ENCODE results near the gene INO80E.

Gene INO80E

DNA sequence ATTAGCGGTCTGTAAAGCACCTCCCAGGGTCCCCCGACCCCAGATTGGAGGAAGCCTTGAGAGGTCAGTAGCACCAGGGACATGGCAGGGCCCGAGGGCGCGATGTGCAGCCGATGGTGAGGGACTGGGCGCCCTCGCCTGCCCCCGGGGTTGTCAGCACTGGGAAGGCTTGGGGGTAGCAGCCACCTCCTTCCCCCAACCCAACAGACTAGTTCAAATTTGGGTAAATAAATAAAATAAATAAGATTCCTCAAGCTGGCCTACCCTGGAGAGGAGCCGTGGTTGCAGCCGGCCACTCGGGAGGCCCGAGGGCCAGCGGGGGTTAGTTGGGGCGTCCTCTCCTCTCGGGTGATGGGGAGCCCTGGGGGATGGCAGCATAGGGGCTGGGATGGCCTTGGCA lies 28.4 kb downstream of the INO80E start:
- ATAC-seq, result no peak
- TF ChIP-seq ISL1 (CRISPR knock-in tag; IDR thresholded peaks at IDR 0.05) (no peak), ESRRG (CRISPR knock-in tag; IDR thresholded peaks at IDR 0.05) (no peak), ZNF565 (CRISPR knock-in tag; conservative IDR thresholded peaks at IDR 0.05; ENCODE audit: low read depth) (no peak), RARB (CRISPR knock-in tag; IDR thresholded peaks at IDR 0.05) (no peak)
- TF ChIP-seq, protein P1, sequence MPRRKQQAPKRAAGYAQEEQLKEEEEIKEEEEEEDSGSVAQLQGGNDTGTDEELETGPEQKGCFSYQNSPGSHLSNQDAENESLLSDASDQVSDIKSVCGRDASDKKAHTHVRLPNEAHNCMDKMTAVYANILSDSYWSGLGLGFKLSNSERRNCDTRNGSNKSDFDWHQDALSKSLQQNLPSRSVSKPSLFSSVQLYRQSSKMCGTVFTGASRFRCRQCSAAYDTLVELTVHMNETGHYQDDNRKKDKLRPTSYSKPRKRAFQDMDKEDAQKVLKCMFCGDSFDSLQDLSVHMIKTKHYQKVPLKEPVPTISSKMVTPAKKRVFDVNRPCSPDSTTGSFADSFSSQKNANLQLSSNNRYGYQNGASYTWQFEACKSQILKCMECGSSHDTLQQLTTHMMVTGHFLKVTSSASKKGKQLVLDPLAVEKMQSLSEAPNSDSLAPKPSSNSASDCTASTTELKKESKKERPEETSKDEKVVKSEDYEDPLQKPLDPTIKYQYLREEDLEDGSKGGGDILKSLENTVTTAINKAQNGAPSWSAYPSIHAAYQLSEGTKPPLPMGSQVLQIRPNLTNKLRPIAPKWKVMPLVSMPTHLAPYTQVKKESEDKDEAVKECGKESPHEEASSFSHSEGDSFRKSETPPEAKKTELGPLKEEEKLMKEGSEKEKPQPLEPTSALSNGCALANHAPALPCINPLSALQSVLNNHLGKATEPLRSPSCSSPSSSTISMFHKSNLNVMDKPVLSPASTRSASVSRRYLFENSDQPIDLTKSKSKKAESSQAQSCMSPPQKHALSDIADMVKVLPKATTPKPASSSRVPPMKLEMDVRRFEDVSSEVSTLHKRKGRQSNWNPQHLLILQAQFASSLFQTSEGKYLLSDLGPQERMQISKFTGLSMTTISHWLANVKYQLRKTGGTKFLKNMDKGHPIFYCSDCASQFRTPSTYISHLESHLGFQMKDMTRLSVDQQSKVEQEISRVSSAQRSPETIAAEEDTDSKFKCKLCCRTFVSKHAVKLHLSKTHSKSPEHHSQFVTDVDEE (CRISPR knock-in tag; IDR thresholded peaks at IDR 0.05), result no peak

DNA sequence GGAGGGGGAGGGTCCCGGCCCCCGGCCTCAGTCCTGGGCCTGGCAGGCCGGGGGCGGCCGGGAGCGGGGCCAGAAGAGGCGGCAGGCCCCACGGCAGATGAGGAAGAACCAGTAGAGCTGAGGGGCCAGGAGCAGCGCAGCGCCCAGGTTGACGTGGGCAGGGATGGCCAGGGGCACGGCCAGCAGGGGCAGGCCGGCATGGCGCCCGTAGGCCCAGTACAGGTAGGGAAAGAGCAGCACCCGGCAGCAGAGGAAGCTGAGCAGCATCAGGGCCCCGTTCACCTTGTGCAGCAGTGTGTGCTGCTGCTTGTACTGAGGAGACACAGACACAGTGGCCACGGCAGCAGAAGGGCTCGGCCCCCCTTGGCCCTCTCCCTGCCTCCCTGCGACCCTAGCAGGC lies 29.1 kb downstream of the INO80E start:
- ATAC-seq, result no peak
- TF ChIP-seq, protein P2, sequence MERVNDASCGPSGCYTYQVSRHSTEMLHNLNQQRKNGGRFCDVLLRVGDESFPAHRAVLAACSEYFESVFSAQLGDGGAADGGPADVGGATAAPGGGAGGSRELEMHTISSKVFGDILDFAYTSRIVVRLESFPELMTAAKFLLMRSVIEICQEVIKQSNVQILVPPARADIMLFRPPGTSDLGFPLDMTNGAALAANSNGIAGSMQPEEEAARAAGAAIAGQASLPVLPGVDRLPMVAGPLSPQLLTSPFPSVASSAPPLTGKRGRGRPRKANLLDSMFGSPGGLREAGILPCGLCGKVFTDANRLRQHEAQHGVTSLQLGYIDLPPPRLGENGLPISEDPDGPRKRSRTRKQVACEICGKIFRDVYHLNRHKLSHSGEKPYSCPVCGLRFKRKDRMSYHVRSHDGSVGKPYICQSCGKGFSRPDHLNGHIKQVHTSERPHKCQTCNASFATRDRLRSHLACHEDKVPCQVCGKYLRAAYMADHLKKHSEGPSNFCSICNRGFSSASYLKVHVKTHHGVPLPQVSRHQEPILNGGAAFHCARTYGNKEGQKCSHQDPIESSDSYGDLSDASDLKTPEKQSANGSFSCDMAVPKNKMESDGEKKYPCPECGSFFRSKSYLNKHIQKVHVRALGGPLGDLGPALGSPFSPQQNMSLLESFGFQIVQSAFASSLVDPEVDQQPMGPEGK (CRISPR knock-in tag; IDR thresholded peaks at IDR 0.05; ENCODE audit: borderline replicate concordance), result no peak
- TF ChIP-seq, protein P1 (CRISPR knock-in tag; IDR thresholded peaks at IDR 0.05), result no peak
- TF ChIP-seq BACH2 (CRISPR knock-in tag; IDR thresholded peaks at IDR 0.05; ENCODE audit: borderline replicate concordance), result no peak
- TF ChIP-seq PPARA (CRISPR knock-in tag; IDR thresholded peaks at IDR 0.05; ENCODE audit: borderline replicate concordance), result no peak
- no peak for TF ChIP-seq ZFP3 (CRISPR knock-in tag; IDR thresholded peaks at IDR 0.05)

DNA sequence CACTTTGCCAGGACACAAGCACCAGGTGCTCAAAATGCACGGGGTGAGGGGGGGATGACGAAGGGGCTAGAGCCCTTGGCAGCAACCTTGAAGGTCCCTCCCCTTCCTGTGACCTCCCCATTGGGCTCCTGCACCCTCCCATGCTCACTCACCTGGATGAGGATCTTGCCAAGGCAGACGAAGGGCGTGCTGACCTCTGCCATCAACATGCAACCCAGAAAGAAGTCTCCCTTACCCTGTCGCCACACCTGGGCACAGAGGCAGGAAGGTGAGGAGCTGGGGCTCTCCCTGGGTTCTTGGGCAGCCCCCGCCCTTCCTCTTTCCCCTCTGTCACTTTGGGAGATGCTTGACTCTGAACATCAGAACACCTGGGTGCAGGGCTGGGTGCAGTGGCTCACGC lies 29.5 kb downstream of the INO80E start:
- TF ChIP-seq ZFP30 (CRISPR knock-in tag; IDR thresholded peaks at IDR 0.05) (no peak), ZNF70 (CRISPR knock-in tag; IDR thresholded peaks at IDR 0.05) (no peak), TCF4 (CRISPR knock-in tag; IDR thresholded peaks at IDR 0.05; ENCODE audit: borderline replicate concordance) (no peak), TOX (CRISPR knock-in tag; IDR thresholded peaks at IDR 0.05; ENCODE audit: borderline replicate concordance) (no peak), GLIS3 (CRISPR knock-in tag; IDR thresholded peaks at IDR 0.05) (no peak), BACH2 (CRISPR knock-in tag; IDR thresholded peaks at IDR 0.05; ENCODE audit: borderline replicate concordance) (no peak), CSDC2 (CRISPR knock-in tag; IDR thresholded peaks at IDR 0.05) (no peak), ZC3H10 (CRISPR knock-in tag; IDR thresholded peaks at IDR 0.05) (no peak), SNAI2 (CRISPR knock-in tag; IDR thresholded peaks at IDR 0.05) (no peak), OSR1 (CRISPR knock-in tag; IDR thresholded peaks at IDR 0.05) (no peak), ISL1 (CRISPR knock-in tag; IDR thresholded peaks at IDR 0.05) (no peak), ZFP3 (CRISPR knock-in tag; IDR thresholded peaks at IDR 0.05) (no peak), ESRRG (CRISPR knock-in tag; IDR thresholded peaks at IDR 0.05) (no peak), ZNF8 (CRISPR knock-in tag; IDR thresholded peaks at IDR 0.05) (no peak)
- TF ChIP-seq, protein P3, sequence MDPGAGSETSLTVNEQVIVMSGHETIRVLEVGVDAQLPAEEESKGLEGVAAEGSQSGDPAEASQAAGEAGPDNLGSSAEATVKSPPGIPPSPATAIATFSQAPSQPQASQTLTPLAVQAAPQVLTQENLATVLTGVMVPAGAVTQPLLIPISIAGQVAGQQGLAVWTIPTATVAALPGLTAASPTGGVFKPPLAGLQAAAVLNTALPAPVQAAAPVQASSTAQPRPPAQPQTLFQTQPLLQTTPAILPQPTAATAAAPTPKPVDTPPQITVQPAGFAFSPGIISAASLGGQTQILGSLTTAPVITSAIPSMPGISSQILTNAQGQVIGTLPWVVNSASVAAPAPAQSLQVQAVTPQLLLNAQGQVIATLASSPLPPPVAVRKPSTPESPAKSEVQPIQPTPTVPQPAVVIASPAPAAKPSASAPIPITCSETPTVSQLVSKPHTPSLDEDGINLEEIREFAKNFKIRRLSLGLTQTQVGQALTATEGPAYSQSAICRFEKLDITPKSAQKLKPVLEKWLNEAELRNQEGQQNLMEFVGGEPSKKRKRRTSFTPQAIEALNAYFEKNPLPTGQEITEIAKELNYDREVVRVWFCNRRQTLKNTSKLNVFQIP (CRISPR knock-in tag; IDR thresholded peaks at IDR 0.05; ENCODE audit: borderline replicate concordance, low read depth), result no peak
- TF ChIP-seq, protein P4, sequence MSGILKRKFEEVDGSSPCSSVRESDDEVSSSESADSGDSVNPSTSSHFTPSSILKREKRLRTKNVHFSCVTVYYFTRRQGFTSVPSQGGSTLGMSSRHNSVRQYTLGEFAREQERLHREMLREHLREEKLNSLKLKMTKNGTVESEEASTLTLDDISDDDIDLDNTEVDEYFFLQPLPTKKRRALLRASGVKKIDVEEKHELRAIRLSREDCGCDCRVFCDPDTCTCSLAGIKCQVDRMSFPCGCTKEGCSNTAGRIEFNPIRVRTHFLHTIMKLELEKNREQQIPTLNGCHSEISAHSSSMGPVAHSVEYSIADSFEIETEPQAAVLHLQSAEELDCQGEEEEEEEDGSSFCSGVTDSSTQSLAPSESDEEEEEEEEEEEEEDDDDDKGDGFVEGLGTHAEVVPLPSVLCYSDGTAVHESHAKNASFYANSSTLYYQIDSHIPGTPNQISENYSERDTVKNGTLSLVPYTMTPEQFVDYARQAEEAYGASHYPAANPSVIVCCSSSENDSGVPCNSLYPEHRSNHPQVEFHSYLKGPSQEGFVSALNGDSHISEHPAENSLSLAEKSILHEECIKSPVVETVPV (CRISPR knock-in tag; IDR thresholded peaks at IDR 0.05), result no peak
- ATAC-seq, result no peak
